Activated B cell treated with CpG ODN at 0.5 μM for 24 hours (primary cell): Measurements from ENCODE around the gene BID. TPM values are rescaled to one million over a fixed set of nuclear protein-coding genes. Genes with fewer than 3 reads are reported as not detected.

Experiments
- ATAC-seq: fragments of 200-7000 bp; cut with Tn5 transposase; one replicate; pipeline ENCODE4 v1.10.0; 2021; ENCODE audit warnings: low read depth, mild to moderate bottlenecking, moderate library complexity
- CTCF ChIA-PET: fragments of 350-600 bp; sonication (Branson Sonifier 250); formaldehyde crosslinking; loops from one replicate; lab custom pipeline; 2021; ENCODE audit warnings: antibody characterized with exemption; lab: Charles Lee
- POLR2A ChIA-PET: fragments of 350-600 bp; sonication (Branson Sonifier 250); formaldehyde crosslinking; loops from one replicate; lab custom pipeline; 2021; ENCODE audit warnings: antibody characterized with exemption; lab: Charles Lee
- DNase-seq: peaks from one replicate; pipeline ENCODE4 v3.0.0; 2022
- H3K27ac Mint-ChIP-seq: one replicate; pipeline ENCODE4 v1.8.0; 2020; ENCODE audit warnings: mixed read lengths
- H3K27me3 Mint-ChIP-seq: one replicate; pipeline ENCODE4 v1.8.0; 2021; ENCODE audit warnings: mixed read lengths
- H3K36me3 Mint-ChIP-seq: one replicate; pipeline ENCODE4 v1.8.0; 2021; ENCODE audit warnings: low read depth, mixed read lengths
- H3K4me1 Mint-ChIP-seq: one replicate; pipeline ENCODE4 v1.8.0; 2021; ENCODE audit warnings: mixed read lengths
- H3K4me3 Mint-ChIP-seq: one replicate; pipeline ENCODE4 v1.8.0; 2020; ENCODE audit warnings: mild to moderate bottlenecking, mixed read lengths
- H3K9me3 Mint-ChIP-seq: one replicate; pipeline ENCODE4 v1.8.0; 2020; ENCODE audit warnings: mixed read lengths
- CTCF ChIP-seq: fragments of 200-600 bp; IDR thresholded peaks from one replicate; pipeline ENCODE4 v1.8.0; 2022; ENCODE audit warnings: antibody characterized with exemption, mild to moderate bottlenecking
- intact Hi-C: fragments of 100-400 bp; cut with micrococcal nuclease; formaldehyde crosslinking; loops from one replicate; pipeline ENCODE4 v1.15.1; 2024
- total RNA-seq: library from RNA; stranded (reverse); gene quantifications from 2 replicates; pipeline ENCODE4 v1.2.3, GENCODE V29; 2022

The BID gene
- total RNA-seq, 1 donor from 2014 or later, result 78.9 TPM

- Mint-ChIP-seq H3K36me3 (peaks cover 10% of the 10 kb centered on the region), H3K9me3 (no peaks in the 10 kb centered on the region), H3K4me3 (peak overlapping the region; percentile 91), H3K27ac (peak overlapping the region; percentile 96), H3K4me1 (peaks cover 84% of the 10 kb centered on the region), H3K27me3 (no peaks in the 10 kb centered on the region)
- peak; percentile 44 for DNase-seq
- TF ChIP-seq CTCF, result no peak
- ChIA-PET POLR2A (interaction anchor here (0.7 to 11.5 kb wide), 11 partner anchors 8 to 301 kb away, joined by 3 to 581 read pairs (median 5); partner anchors contain the start of genes BCL2L13 and PEX26), CTCF (interaction anchor here (1.5 kb wide), 1 partner anchor 8 kb away, joined by 5 read pairs; no protein-coding TSS in a partner anchor)
- ATAC-seq, result peak; percentile 22
- intact Hi-C loops, result loop anchor here (2.0 kb wide), 2 partner anchors 16 to 182 kb away; no protein-coding TSS in a partner anchor
Observed at GRCh38 chr22:17777005-17777716, 2.9 kb upstream of the BID start.

DNA sequence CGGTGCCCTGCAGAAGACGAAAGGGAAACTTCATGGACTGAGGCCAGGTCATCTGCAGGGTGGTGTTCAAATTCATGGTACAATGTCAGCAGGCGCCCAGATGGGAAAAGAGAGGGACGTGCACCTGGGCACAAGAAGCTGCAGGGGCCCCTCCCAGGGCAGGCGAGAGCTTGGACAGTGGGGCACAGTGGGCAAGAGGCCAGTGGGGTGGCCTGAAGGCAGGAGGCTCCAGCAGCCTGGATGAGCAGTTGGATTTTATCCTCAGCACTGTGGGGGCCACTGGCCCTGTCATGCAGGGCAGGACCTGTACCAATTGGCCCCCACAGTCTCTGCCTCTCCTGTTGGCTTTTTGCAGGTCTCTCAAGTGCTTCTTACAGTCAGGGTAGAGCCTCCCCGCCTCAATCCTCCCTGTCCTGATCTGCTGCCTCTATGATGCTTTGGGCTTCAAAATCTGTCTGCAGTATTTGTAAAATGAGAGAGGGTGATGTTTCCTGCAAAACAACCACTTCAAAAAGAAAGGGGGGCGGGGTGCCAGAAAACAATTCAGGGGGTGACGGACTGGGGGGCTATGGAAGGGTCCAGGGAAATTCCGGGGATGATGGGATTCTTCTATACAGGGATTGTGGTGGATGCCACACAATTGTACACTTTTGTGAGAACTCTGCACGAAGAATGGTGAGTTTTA lies 1.7 kb upstream of the BID start:
- DNase-seq, result peak; percentile 14
- ATAC-seq, result no peak
- Mint-ChIP-seq H3K36me3 (peaks cover 13% of the 10 kb centered on the region), H3K27ac (peak overlapping the region; percentile 96), H3K27me3 (no peaks in the 10 kb centered on the region), H3K4me1 (peaks cover 84% of the 10 kb centered on the region), H3K9me3 (no peaks in the 10 kb centered on the region), H3K4me3 (peak overlapping the region; percentile 91)
- ChIA-PET CTCF (interaction anchor here (1.5 kb wide), 1 partner anchor 9 kb away, joined by 5 read pairs; no protein-coding TSS in a partner anchor), POLR2A (interaction anchor here (0.7 to 11.5 kb wide), 4 partner anchors 10 to 172 kb away, joined by 16 to 581 read pairs (median 46); no protein-coding TSS in a partner anchor)
- intact Hi-C loops, result loop anchor here (2.0 kb wide), 2 partner anchors 15 to 181 kb away; no protein-coding TSS in a partner anchor
- no peak for TF ChIP-seq CTCF

- DNase-seq (peak; percentile 15), ATAC-seq (no peak)
- H3K36me3 Mint-ChIP-seq, result peaks cover 15% of the 10 kb centered on the region
- intact Hi-C loops, result no loop called here
- TF ChIP-seq CTCF, result no peak
- ChIA-PET CTCF (no interaction called here), POLR2A (interaction anchor here (0.5 to 11.5 kb wide), 5 partner anchors 12 to 286 kb away, joined by 4 to 581 read pairs (median 4); no protein-coding TSS in a partner anchor)
- H3K27ac Mint-ChIP-seq, result peak overlapping the region; percentile 96
- peaks cover 84% of the 10 kb centered on the region for H3K4me1 Mint-ChIP-seq
- peak overlapping the region; percentile 70 for H3K4me3 Mint-ChIP-seq
- H3K9me3 Mint-ChIP-seq, result no peaks in the 10 kb centered on the region
- H3K27me3 Mint-ChIP-seq, result no peaks in the 10 kb centered on the region
Observed at GRCh38 chr22:17774926-17775685, 837 bp upstream of the BID start.

GRCh38 chr22:17773606-17774205 lies 563 bp downstream of the BID start:
- peak; percentile 63 for DNase-seq
- Mint-ChIP-seq H3K27me3 (no peaks in the 10 kb centered on the region), H3K9me3 (no peaks in the 10 kb centered on the region), H3K36me3 (peaks cover 13% of the 10 kb centered on the region), H3K4me3 (peak overlapping the region; percentile 86), H3K4me1 (peaks cover 79% of the 10 kb centered on the region), H3K27ac (peak overlapping the region; percentile 74)
- TF ChIP-seq CTCF, result no peak
- CTCF ChIA-PET, result interaction anchor here (1.4 to 4.5 kb wide), 3 partner anchors 12 to 215 kb away, joined by 3 to 23 read pairs (median 23); no protein-coding TSS in a partner anchor
- intact Hi-C loops, result loop anchor here (1.0 to 2.0 kb wide), 3 partner anchors 8 to 135 kb away; partner anchors contain the start of gene BCL2L13
- peak; percentile 34 for ATAC-seq
- POLR2A ChIA-PET, result interaction anchor here (0.6 to 11.5 kb wide), 16 partner anchors 7 to 292 kb away, joined by 3 to 581 read pairs (median 5); partner anchors contain the start of gene BCL2L13
